Kidney epithelial cell (primary cell): ENCODE data around the gene IGFBP5. TPM values are rescaled to one million over a fixed set of nuclear protein-coding genes. Genes with fewer than 3 reads are reported as not detected.

Experiments
- DNase-seq: peaks from one replicate; pipeline ENCODE4 v3.0.0-alpha.2; 2010; ENCODE audit warnings: low read depth
- H3K27me3 ChIP-seq: 2 replicates; pipeline ENCODE4 v1.6.0; 2011; ENCODE audit warnings: low read length; ENCODE audit not compliant: control insufficient read depth, insufficient read depth
- H3K36me3 ChIP-seq: 2 replicates; pipeline ENCODE4 v1.5.1; 2011; ENCODE audit warnings: low read length; ENCODE audit not compliant: control insufficient read depth, insufficient read depth
- H3K4me3 ChIP-seq: 2 replicates; pipeline ENCODE4 v1.5.1; 2011; ENCODE audit warnings: low read depth, mild to moderate bottlenecking, control low read depth, low read length
- total RNA-seq: library from RNA; depleted of rRNA; stranded (reverse); fragments of >200 nt; gene quantifications from 2 replicates; pipeline ENCODE4 v1.2.3, GENCODE V29; 2015
- TF ChIP-seq, protein P1 (sequence below): IDR thresholded peaks from 2 replicates; pipeline ENCODE4 v1.5.1; 2011; ENCODE audit warnings: mild to moderate bottlenecking, moderate library complexity, low read length, control low read depth, inconsistent platforms; ENCODE audit not compliant: insufficient read depth, poor library complexity, severe bottlenecking

IGFBP5 gene, protein sequence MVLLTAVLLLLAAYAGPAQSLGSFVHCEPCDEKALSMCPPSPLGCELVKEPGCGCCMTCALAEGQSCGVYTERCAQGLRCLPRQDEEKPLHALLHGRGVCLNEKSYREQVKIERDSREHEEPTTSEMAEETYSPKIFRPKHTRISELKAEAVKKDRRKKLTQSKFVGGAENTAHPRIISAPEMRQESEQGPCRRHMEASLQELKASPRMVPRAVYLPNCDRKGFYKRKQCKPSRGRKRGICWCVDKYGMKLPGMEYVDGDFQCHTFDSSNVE
- total RNA-seq: 51.7 and 72.3 TPM in 2 replicates

DNA sequence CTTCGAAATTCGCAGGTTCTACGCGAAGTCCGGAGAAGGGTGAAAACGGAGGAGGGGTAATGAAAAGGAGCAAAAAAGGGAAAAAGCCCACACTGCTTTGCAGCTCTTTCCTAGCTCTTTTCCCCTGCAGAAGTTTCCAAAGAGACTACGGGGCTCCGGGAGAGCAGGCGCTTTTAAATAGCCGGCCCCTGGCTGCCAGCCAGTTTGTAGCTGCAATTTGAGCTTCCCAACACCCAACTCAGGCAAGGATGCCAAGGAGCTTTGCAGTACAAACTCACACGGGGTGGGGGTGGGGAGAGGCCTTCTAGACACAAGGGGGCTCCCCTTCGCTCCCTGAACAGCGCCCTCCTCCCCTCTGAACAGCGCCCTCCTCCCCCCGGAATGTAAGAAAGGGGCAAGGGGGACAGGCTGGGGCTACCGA, at the start of gene IGFBP5:
Gene IGFBP5 (minus strand): TSS at position 149 of the 421 bp plus-strand sequence. CDS start 774 bp downstream, outside the sequence.
- TF ChIP-seq, protein P1, sequence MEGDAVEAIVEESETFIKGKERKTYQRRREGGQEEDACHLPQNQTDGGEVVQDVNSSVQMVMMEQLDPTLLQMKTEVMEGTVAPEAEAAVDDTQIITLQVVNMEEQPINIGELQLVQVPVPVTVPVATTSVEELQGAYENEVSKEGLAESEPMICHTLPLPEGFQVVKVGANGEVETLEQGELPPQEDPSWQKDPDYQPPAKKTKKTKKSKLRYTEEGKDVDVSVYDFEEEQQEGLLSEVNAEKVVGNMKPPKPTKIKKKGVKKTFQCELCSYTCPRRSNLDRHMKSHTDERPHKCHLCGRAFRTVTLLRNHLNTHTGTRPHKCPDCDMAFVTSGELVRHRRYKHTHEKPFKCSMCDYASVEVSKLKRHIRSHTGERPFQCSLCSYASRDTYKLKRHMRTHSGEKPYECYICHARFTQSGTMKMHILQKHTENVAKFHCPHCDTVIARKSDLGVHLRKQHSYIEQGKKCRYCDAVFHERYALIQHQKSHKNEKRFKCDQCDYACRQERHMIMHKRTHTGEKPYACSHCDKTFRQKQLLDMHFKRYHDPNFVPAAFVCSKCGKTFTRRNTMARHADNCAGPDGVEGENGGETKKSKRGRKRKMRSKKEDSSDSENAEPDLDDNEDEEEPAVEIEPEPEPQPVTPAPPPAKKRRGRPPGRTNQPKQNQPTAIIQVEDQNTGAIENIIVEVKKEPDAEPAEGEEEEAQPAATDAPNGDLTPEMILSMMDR: peak; percentile 36
- no peaks in the 10 kb centered on the region for H3K36me3 ChIP-seq
- peak within 1 kb of the TSS; percentile 53 for H3K4me3 ChIP-seq
- no peak for DNase-seq
- no peaks in the 10 kb centered on the region for H3K27me3 ChIP-seq

DNA sequence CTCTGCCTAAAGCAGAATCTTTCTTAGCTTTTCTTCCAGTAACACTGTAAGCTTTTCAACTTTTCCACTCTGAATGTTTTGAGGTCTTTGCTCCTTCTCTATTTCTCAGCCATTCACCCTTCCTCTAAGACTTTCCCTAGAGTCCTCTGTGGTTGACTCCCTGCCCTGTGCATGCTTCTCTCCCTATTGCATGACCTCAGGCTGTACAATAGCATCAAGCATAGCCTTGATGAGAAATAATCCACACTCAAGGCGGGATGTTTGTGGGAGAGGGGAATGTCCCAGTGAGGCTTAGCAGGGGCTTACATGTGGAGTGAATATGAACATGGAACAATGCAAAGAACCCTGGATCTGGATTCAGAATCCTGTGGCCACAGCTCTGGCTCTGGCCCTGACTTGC, 48.4 kb upstream of the IGFBP5 start:
- TF ChIP-seq, protein P1: no peak
- no peak for DNase-seq
- no peak overlapping the region for H3K4me3 ChIP-seq
- H3K36me3 ChIP-seq: no peaks in the 10 kb centered on the region
- H3K27me3 ChIP-seq: no peaks in the 10 kb centered on the region

DNA sequence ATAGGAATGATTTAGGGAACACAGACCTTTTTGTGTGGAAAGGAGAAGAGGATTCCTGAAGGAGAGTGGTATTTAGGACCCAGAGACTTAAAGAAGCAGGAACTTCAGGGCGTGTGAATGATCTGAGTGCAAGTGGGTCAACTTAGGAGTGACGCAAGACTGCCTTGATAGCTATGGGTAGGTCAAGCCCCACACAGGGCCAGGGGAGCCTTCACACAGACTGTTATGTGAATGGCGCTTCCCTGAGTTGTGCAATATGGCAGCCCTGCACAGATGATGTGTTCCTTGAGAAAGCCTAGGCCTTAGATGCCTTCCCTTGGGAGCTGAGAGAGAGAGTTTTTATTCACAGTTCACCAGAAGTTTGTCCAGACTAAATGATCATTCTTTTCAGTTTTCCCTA, 47.1 kb upstream of the IGFBP5 start:
- no peaks in the 10 kb centered on the region for H3K27me3 ChIP-seq
- TF ChIP-seq, protein P1: no peak
- no peak for DNase-seq
- H3K36me3 ChIP-seq: no peaks in the 10 kb centered on the region
- no peak overlapping the region for H3K4me3 ChIP-seq

DNA sequence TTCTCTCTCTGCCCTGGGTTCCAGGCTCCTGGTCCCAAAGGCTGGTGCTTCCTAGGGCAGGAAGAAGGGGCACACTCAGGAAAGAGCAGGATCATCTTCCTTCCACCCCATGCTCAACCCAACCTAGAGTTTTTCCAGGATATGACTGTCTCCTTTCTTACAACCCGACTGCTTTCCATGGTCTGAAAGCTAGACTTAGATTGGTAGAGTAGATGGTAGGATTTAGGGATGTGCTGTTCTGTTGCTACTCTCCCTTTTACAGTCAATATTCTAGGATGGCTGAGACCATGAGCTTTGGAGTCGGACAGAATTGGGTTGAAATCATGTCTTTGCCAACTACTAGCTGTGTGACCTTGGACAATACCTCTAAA, 45.9 kb upstream of the IGFBP5 start:
- Histone ChIP-seq H3K27me3 (no peaks in the 10 kb centered on the region), H3K36me3 (no peaks in the 10 kb centered on the region), H3K4me3 (no peak overlapping the region)
- DNase-seq: no peak
- TF ChIP-seq, protein P1: no peak

DNA sequence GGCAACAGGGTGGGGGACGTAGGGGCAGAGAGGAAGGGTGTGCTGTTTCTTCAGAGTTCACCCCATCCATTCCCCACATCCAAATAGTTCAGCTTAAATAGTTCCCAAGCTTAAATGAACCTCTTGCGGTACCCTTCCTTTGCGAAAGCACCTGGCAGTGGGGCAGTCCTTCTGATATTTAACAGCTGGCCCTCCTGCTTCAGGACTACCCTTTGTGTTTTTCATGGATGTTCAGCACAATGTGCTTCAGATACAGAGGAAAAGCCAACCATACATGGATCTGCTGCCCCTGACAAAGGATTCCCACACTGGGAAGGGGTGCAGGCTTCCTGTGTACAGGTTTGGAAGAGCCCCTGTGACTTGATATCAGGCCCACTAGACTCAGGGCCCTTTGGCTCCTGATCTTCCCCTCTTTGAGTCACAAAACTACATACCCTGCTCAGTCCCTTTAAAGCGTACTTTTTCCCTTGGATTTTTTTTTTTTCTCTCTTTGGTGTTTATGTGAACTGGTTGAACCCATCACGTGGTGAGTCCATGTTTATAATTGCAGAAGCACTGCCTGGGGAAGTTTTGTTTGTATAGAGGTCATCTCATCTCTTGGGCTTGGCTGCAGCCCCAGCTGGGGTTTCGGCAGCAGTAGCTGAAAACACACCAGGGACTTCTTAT, 45.3 kb upstream of the IGFBP5 start:
- H3K36me3 ChIP-seq: no peaks in the 10 kb centered on the region
- TF ChIP-seq, protein P1: no peak
- no peaks in the 10 kb centered on the region for H3K27me3 ChIP-seq
- DNase-seq: no peak
- no peak overlapping the region for H3K4me3 ChIP-seq
